Right lung (tissue), 10 donors: ENCODE measurements around the gene ATXN1. TPM values are rescaled to one million over a fixed set of nuclear protein-coding genes. Genes with fewer than 3 reads are reported as not detected.
"Not testable (repeated sequence)": the region's sequence is repeated elsewhere in the genome, so short reads cannot be mapped to it uniquely, and the experiment has no call there.

Source experiments
- DNase-seq, 2 donors: peaks; one replicate each; pipeline ENCODE4 v3.0.0-alpha.2; 2013
- long read RNA-seq, 8 donors: transcript quantifications; one replicate each; lab custom pipeline, GENCODE V29; 2026
- polyA plus RNA-seq, 5 donors: library from polyadenylated mRNA; unstranded; fragments of 120-200 nt; gene quantifications; one replicate each; pipeline versions ENCODE4 v1.2.1 to v1.2.3, GENCODE V29; 2013; ENCODE audit warnings: inconsistent platforms in 1 of 5, low replicate concordance in 1 of 5; ENCODE audit not compliant: insufficient read length in 5 of 5, insufficient read depth in 1 of 5

Gene ATXN1
- 10 to 100 TPM; 17.6 to 28.3 (median 25.1) TPM for polyA plus RNA-seq
- long read RNA-seq, donor 1, partial matches to known transcripts = 0 of 2 reads
- long read RNA-seq, donor 1, other reads (novel, unspliced or antisense) = 0 of 2 reads
- long read RNA-seq, donor 2, partial matches to known transcripts = 0 of 1 reads
- long read RNA-seq, donor 2, other reads (novel, unspliced or antisense) = 0 of 1 reads
- long read RNA-seq, donor 3, partial matches to known transcripts = 0 of 4 reads
- long read RNA-seq, donor 3, other reads (novel, unspliced or antisense) = 0 of 4 reads
- long read RNA-seq, donor 4, partial matches to known transcripts = 6 of 10 reads
- long read RNA-seq, donor 4, other reads (novel, unspliced or antisense) = 0 of 10 reads
- long read RNA-seq, donor 5, partial matches to known transcripts = 0 of 6 reads
- long read RNA-seq, donor 5, other reads (novel, unspliced or antisense) = 0 of 6 reads
- long read RNA-seq, donor 6, partial matches to known transcripts = 5 of 6 reads
- long read RNA-seq, donor 6, other reads (novel, unspliced or antisense) = 0 of 6 reads
- long read RNA-seq, donor 7, partial matches to known transcripts = 0 of 1 reads
- long read RNA-seq, donor 7, other reads (novel, unspliced or antisense) = 0 of 1 reads
- long read RNA-seq, donor 8, full-length matches to known transcripts = 2 of 2 reads
- long read RNA-seq, donor 8, partial matches to known transcripts = 0 of 2 reads
- long read RNA-seq, donor 8, other reads (novel, unspliced or antisense) = 0 of 2 reads

DNA sequence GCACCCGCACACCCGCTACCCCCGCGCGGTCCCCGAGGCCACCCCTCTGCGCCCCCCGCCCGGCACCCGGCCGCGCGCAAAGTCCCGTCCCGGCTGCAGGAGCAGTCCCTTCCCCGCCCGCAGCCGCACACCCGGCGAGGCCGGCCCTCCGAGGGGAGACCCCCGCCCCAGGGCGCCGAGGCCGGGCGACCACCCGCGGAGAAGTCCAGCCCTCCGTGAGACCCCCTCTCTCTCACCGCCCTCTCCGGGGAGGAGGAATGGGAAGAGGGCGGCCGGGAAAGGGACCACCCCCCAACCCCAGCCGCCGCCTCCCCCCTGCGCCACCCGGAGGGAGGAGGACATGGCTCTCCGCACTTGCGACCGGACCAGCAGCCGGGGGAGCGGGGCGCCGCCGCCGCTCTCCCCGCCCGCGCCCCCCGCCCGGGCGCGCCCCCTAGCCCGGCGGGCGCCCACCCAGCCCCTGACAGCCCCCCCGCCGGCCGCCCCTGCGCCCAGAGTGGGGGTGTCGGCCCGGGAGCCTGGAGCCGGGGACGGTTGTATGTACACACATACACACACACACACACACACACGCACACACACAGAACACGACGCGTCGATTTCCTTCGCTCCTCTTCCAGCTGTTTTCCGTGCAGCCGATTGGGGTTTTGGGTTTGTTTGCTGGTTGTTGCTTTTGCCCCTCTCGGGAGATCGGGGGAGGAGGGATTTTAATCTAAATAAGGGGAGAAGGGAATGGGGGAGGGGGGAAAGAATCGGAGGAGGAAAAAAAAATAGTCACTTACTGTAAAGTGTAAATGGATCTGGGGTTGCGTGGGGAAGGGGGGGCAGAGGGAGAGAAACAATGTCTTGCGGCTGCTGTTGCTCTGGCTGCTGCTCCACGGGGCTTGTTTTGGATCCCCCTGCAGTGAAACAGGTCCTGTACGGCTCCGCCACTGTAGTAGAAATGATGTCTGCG lies at the start of gene ATXN1:
Gene ATXN1 (minus strand): TSS at position 945 of the 955 bp plus-strand sequence.
- peak in 1 of 2 donors; percentile 64 for DNase-seq

DNA sequence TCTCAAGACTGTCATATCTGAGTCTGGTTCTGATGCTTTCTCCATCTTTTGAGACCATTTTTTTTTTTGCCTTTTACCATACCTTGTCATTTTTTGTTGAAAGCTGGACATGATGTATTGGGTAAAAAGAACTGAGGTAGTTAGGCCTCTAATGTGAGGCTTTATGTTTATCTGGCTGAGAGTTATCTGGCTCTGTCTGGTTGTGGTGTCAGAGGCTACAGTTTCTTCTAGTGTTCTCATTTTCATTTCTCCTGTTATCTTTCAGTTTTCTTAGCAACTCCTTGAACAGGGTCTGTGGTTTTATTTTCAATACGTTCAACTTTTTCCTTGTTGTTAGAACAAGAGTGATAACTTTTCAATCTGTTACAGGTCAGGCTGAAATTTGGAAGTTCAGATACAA lies 49.2 kb upstream of the ATXN1 start:
- DNase-seq = no peak

DNA sequence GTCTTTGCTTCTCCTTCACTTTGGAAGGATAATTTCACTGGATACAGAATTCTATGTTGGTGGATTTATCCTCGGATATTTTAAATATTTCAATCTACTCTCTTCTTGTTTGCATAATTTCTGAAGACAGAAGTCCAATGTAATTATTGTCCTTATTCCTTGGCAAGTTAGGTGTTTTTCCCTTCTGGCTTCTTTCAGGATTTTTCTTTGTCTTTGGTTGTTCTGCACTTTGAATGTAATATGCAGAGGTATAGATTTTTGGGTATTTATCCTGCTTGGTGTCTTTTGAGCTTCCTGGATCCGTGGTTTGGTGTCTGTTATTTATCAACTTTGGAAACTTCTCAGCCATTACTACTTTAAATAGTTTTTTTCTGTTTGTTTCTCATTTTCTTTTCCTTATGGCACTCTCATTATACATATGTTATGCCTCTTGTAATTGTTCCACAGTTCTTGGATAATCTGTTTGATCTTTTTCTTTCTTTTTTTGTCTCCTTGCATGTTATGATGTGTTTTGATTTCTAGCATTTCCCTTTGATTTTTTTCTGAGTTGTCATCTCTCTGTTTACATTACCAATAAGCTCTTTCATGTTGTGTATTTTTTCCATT lies 48.6 kb upstream of the ATXN1 start:
- no peak for DNase-seq

DNA sequence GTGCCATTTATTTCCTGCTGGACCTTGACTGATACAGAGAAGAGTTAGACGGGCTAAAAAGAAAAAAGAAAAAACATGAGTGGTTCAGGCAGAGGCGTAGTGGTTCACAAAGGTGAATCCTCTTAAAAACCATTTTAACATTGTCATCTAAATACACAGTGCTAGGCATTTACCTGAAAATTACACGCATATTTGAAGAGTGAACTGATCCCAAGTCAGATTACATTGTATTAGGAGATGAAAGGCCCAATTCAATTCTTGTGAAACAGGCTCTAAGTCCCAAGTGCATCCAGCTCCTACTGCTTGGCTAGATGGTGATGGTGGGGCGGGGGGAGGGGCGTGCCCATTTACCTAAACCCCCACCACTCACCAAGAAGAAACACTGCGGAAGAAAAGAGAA lies 46.7 kb upstream of the ATXN1 start:
- no peak for DNase-seq

DNA sequence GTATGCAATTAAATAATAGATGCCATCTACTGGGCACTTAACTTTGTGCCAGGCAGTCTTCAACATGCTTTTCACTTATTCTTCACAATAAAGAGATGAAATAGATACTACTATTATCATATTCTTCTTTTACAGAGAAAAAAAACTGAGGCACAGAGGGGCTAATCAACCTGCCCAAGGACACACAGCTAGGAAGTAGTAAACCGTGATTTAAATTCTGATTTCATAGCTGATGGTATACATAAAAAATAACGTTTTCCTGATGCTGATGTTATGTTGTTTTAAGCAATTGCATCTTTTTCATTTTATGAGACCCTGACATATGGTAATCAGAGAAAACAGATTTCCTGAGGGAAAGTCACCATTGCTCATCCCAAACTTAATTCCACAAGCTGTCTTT lies 45.1 kb upstream of the ATXN1 start:
- DNase-seq = no peak

DNA sequence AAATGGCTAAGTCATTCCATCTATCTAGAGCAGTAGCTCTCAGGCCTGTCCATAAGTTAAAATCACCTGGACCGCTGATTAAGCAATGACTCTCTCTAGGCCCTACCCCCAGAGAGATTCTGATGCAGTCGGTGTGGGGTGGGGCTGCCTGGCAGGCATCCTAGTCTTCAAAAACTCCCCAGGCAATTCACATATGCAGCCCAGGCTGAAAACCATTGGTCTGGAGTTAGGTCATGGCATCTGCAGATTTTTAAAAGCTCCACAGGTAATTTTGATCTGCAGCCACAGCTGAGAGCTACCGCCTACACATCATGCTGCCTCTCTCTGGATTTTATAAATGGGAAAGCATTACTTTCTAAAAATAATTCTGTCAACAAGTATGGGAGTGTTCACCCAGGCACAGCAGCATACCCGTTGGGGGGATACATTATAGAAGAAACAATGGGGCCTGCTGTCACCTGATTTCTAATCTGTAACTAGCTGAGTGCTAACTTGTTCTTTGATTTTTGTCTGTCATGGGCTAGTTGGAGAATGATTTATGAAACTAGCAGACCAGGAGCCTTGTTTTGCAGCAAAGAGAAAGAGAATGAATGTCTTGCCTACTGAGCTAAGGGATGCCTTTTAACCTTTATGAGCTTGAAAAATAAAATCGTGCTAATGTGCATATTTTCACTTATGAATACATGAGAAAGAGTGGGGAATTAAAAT lies 44.1 kb upstream of the ATXN1 start:
- DNase-seq = no peak

DNA sequence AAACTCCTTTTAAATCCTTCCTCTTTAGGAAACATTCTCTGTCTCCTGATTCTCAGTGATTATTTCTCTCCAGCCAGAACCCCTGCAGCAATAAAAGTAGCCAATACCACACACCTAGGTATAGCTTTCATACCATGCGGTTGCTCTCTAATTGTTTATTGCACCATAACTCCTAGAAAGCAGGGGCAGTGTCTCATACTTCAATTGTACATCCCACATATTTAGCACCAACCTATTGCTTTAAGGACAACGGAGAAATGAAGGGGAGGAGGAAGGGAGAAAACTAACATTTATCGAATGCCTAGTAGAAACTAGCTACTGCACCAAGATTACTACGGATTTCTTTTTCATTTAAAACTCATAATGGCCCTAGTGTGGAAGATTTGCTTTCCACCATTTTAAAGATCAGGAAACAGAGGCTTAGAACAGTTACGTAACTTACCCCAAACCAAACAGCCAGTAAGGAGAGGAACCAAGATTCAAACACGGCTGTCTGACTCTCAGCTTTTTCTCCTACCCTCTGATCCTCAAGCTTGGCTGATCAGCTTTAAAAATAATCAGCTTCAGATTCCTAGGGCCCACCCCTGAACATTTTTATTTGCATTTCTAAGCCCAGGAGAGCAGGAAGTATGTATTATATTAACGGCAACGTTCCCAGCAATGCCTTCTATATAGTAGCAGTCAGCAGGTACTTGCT lies 43.4 kb upstream of the ATXN1 start:
- DNase-seq = no peak

DNA sequence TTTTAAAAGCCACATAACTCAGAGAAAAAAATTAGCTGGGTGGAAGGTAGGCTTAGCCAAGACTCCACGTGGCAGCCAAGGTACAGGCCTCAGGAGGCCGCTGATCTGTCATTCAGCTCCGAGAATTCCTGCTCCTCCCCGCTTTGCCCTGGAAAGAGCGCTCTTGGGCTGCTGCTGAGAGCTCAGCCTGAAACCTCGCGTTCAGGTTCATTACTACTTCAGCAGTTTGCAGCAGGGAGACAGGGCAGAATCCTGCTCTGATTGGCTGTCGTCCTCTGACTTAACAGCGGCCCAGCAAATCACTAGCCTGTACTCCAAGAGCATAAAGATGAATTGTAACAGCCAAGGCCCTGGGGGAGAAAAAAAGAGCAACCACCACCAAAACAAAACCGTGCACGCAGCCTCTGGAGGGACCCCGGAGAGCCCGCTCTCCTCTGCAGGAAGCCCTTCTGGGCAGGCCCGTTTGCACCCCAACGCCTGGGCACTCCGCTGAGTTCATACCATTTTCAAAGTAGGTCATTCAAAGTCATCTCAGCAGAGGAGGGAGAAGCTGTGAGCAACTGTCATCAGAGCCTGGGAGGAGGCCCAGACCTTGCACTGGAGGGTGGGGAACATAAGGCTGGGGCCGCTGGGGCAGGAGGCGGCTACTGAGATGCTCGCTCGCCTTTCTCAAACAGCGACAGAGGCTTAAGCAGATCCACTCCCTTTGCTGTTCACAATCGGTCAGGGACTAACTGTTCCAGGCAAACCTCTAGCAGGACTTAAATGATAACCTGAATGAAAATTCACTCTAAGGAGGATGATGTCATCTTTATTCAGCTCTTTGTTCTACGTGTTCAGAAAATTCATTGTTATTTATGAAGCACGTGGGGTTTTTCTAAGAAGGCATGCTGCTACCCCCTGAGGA lies 42.3 kb upstream of the ATXN1 start:
- DNase-seq = peak; percentile 72 to 81

DNA sequence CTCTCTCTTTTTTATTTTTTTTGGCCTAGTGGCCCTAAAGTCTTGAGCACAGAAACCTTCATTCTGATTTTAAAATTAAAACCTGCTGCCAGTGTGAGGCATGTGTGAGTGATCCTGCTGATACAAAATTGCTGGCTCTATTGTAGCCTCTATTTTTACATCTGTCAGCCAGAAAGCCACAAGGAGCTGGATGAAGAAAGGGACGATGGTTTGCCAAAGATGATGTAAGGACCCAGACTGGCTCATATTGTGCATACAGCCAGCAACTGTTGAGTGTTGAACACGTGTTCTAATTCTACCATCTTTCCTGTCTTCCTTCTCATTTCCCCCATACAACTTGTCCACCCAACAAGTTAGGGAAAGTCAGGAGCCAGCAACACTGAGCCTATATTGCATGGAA lies 40.8 kb upstream of the ATXN1 start:
- DNase-seq = no peak

DNA sequence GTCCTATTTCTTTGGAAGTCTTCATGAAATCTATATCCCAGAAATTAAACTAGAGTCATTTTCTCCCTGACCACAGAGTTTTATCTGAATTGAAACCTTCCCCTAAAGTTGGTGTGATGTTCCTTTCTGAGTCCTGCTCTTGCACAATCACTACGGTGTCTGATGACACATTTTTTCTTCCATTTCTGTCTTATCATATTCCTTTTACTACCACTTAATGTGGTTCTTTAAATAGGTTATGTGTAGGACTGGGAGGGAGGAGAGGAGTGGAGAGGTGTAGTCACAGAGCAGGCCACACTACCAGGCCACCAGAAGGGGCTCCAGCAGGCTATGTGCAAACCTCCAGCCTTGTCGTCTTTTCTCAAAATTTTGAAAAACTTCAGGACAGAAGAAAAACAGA lies 39.7 kb upstream of the ATXN1 start:
- no peak for DNase-seq

DNA sequence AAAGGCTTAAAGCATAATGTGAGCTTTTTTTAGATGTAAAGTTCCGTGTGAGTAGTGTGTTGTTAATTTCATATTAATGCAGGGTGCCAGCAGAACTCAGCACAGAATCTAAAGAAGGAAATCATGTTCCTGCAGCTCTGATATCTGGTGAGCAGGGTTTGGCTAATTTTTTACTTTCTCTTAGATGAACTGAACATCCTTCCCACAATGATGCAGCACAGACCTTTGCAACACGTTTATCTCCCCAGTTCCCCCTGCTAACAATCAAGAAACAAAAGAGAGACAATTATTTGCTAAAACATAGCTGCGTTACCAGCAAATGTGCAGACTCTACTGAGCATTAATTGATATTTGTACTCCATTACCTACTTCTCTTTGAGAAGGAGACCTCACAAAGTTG lies 39.1 kb upstream of the ATXN1 start:
- DNase-seq = no peak

DNA sequence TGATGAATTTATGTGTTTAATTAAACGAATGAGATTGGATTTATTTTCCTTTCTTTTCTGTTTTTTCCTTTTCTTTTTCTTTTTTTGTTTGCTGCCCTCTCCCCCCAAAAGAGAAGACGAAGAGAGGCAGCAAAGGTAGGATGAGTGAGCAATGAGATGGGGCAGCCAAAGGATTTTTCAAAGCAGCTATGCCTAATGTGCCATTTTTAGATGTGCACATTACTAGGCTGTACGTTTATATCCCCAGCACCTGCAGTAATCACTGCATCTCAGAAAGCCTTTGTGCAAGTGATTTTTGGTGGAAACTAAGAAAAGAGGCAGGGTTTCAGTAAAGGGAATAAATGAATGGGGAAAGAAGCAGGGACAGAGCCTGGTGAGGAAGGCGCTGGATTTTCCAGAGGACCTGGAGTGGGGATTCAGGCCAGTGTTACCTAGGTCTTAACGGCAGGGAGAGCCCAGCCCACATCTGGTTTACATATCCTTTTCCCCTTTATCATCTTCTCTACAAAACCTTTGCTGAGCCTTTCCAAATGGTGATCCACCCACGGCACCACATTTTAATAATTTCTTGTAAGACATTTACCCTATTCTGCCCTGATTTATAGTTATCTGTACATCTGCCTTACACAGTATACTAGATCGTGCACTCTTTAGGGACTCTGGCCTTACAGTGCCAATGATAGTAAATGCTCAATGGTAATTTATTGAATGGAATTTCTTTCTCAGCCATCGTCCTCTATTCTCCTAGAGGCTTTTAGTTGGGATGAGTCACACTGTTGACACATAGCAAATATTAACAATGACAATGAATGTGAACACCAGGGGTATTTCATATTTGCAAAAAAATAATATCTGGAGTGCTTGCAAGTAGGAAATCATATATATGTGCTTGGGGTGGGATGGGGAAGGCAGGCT lies 38.3 kb upstream of the ATXN1 start:
- no peak for DNase-seq

DNA sequence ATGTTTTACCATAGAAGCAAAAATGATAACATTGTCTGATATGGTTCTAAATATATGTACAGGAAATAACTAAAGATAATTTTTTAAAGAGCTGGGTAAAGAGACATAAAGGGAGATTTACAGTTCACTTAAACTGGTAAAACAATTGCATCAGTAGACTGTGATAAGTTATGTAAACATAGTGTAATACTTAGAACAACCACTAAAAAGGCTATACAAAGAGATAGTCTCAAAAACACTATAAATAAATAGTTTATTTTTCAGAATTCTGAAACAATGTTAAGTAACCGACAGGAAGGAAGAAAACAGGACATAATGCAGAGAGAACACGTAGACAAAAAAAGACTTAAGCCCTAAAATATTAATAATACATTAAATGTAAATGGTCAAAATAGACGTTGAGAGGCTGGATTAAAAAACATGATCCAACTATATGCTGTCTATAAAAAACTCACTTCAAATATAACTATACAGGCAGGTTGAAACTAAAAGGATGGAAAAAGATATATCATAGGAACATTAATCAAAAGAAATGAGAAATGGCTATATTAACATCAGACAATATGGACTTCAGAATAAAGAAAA lies 32.7 kb upstream of the ATXN1 start:
- DNase-seq = no peak

DNA sequence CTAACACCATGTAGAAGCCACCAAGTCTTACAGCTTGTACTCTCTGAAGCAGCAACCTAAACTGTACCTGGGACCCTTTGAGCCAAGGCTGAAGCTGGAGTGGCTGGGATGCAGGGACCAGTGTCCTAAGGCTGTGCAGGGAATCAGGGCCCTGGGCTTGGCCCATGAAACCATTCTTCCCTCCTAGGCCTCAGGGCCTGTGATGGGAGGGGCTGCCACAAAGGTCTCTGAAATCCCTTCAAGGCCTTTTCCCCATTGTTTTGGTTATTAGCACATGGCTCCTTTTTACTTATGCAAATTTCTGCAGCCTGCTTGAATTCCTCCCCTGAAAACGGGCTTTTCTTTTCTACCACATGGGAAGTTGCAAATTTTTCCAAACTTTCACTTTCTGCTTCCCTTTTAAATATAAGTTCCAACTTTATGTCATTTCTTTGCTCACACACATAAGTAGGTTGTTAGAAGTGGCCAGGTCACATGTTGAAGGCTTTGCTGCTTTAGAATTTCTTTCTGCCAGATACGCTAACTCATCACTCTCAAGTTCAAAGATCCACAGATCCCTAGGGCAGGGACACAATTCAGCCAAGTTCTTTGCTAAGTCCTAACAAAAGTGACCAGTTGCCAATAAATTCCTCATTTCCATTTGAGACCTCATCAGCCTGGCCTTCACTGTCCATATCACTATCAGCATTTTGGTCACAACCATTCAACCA lies 28.2 kb upstream of the ATXN1 start:
- no peak for DNase-seq

DNA sequence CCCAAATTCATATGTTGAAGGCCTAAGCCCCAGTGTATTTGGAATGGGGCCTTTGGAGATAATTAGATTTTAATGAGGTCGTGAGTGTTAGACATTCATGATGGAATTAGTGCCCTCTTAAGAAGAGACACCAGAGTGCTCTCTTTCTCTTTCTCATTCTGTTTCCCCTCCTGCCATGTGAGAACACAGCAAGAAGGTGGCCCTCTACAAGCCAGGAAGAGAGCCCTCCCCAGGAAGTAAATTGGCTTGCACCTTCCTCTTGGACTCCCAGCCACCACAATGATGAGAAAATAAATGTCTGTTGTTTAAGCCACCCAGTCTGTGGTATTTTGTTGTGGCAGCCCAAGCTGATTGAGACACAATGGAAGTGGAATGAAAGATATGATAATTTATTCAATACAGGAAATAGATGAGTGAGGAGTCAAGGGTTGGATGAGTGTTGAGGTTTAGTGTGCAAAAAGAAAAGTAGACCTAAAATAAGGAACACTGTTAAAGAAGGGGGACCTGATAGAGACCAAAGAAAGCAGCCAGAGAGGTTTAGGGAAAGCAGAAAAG lies 25.9 kb upstream of the ATXN1 start:
- DNase-seq = no peak

DNA sequence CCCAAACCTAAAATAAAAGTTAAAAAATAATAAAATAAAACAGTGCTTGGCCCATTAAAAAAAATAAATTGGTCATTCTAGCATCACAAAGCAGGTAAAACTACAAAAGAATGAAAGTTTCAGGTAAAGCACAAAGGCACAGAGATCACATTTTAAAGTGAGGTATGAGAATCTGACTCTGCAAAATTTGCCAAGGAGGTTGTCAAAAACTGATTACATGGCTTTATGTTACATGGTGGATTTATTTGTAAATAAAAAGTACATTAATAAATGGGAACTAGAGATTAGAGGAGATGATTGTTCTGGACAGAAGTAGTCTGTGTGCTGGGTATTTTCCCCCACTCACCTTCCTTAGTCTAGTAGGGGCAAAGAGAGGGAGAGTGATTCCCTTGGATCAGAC lies 24.2 kb upstream of the ATXN1 start:
- DNase-seq = no peak

DNA sequence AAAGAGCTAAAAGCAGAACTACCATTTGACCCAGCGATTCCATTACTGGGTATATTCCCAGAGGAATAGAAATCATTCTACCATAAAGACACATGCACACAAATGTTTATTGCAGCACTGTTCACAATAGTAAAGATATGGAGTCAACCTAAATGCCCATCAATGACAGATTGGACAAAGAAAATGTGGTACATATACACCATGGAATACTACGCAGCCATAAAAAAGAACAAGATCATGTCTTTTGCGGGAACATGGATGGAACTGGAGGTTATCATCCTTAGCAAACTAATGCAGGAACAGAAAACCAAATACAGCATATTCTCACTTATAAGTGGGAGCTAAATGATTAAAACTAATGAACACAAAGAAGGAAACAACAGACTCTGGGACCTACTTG lies 23.7 kb upstream of the ATXN1 start:
- DNase-seq = not testable (repeated sequence)
